ENCODE data around the gene LRRC49. TPM values are rescaled to one million over a fixed set of nuclear protein-coding genes. Genes with fewer than 3 reads are reported as not detected.

LRRC49 gene
- total RNA-seq, 1 experiment from 2014 or later = 7.4 TPM

- Histone ChIP-seq H3K4me1 (ENCODE audit: control insufficient read depth in 1 of 2, insufficient read depth in 2 of 2, low read length in 2 of 2) (no peaks in the 10 kb centered on the region), H3K36me3 (ENCODE audit: control insufficient read depth in 1 of 2, insufficient read depth in 2 of 2, low read length in 2 of 2) (no peaks in the 10 kb centered on the region), H3K9me2 (ENCODE audit: insufficient read depth) (no peaks in the 10 kb centered on the region), H3K9me3 (ENCODE audit: control insufficient read depth in 1 of 2, insufficient read depth in 1 of 2, low read depth in 1 of 2, low read length in 2 of 2) (no peaks in the 10 kb centered on the region), H4K20me1 (ENCODE audit: insufficient read depth) (no peaks in the 10 kb centered on the region), H3K4me2 (ENCODE audit: low read length) (no peak overlapping the region), H3K27me3 (ENCODE audit: insufficient read depth, low read length) (no peaks in the 10 kb centered on the region), H3K27ac (ENCODE audit: low read depth, low read length) (no peak overlapping the region), H3K9ac (ENCODE audit: low read length) (no peak overlapping the region), H3K79me2 (ENCODE audit: insufficient read depth, low read length) (no peaks in the 10 kb centered on the region), H3K4me3 (replicated peaks in 1 of 2; ENCODE audit: low read depth in 1 of 2, low read length in 2 of 2) (no peak overlapping the region), H2AFZ (ENCODE audit: low read depth, low read length, poor library complexity, severe bottlenecking) (no peak overlapping the region)
- POLR2A ChIA-PET = no interaction called here
- TF ChIP-seq, protein P1, sequence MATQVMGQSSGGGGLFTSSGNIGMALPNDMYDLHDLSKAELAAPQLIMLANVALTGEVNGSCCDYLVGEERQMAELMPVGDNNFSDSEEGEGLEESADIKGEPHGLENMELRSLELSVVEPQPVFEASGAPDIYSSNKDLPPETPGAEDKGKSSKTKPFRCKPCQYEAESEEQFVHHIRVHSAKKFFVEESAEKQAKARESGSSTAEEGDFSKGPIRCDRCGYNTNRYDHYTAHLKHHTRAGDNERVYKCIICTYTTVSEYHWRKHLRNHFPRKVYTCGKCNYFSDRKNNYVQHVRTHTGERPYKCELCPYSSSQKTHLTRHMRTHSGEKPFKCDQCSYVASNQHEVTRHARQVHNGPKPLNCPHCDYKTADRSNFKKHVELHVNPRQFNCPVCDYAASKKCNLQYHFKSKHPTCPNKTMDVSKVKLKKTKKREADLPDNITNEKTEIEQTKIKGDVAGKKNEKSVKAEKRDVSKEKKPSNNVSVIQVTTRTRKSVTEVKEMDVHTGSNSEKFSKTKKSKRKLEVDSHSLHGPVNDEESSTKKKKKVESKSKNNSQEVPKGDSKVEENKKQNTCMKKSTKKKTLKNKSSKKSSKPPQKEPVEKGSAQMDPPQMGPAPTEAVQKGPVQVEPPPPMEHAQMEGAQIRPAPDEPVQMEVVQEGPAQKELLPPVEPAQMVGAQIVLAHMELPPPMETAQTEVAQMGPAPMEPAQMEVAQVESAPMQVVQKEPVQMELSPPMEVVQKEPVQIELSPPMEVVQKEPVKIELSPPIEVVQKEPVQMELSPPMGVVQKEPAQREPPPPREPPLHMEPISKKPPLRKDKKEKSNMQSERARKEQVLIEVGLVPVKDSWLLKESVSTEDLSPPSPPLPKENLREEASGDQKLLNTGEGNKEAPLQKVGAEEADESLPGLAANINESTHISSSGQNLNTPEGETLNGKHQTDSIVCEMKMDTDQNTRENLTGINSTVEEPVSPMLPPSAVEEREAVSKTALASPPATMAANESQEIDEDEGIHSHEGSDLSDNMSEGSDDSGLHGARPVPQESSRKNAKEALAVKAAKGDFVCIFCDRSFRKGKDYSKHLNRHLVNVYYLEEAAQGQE (IDR thresholded peaks at IDR 0.05; ENCODE audit: low read depth) = no peak
- TF ChIP-seq EZH2 (IDR thresholded peaks at IDR 0.05) (no peak), CEBPB (IDR thresholded peaks at IDR 0.05; ENCODE audit: low read depth) (no peak), EZH2phosphoT487 (IDR thresholded peaks at IDR 0.05; ENCODE audit: borderline replicate concordance) (no peak), RAD21 (IDR thresholded peaks at IDR 0.05; ENCODE audit: low read depth) (no peak), ZNF274 (IDR thresholded peaks at IDR 0.05; ENCODE audit: low read depth, low read length) (no peak), YY1 (IDR thresholded peaks at IDR 0.05; ENCODE audit: extremely low read depth, insufficient replicate concordance, low read depth, low read length) (no peak), FOSL1 (IDR thresholded peaks at IDR 0.05; ENCODE audit: low read depth) (no peak), ATF3 (IDR thresholded peaks at IDR 0.05) (no peak)
- TF ChIP-seq, protein P2, sequence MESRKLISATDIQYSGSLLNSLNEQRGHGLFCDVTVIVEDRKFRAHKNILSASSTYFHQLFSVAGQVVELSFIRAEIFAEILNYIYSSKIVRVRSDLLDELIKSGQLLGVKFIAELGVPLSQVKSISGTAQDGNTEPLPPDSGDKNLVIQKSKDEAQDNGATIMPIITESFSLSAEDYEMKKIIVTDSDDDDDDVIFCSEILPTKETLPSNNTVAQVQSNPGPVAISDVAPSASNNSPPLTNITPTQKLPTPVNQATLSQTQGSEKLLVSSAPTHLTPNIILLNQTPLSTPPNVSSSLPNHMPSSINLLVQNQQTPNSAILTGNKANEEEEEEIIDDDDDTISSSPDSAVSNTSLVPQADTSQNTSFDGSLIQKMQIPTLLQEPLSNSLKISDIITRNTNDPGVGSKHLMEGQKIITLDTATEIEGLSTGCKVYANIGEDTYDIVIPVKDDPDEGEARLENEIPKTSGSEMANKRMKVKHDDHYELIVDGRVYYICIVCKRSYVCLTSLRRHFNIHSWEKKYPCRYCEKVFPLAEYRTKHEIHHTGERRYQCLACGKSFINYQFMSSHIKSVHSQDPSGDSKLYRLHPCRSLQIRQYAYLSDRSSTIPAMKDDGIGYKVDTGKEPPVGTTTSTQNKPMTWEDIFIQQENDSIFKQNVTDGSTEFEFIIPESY (IDR thresholded peaks at IDR 0.05; ENCODE audit: extremely low read depth, insufficient replicate concordance, low read length) = no peak
- TF ChIP-seq, protein P3, sequence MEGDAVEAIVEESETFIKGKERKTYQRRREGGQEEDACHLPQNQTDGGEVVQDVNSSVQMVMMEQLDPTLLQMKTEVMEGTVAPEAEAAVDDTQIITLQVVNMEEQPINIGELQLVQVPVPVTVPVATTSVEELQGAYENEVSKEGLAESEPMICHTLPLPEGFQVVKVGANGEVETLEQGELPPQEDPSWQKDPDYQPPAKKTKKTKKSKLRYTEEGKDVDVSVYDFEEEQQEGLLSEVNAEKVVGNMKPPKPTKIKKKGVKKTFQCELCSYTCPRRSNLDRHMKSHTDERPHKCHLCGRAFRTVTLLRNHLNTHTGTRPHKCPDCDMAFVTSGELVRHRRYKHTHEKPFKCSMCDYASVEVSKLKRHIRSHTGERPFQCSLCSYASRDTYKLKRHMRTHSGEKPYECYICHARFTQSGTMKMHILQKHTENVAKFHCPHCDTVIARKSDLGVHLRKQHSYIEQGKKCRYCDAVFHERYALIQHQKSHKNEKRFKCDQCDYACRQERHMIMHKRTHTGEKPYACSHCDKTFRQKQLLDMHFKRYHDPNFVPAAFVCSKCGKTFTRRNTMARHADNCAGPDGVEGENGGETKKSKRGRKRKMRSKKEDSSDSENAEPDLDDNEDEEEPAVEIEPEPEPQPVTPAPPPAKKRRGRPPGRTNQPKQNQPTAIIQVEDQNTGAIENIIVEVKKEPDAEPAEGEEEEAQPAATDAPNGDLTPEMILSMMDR (IDR thresholded peaks at IDR 0.05 in 2 of 3, conservative IDR thresholded peaks at IDR 0.05 in 1 of 3; ENCODE audit: borderline replicate concordance in 1 of 3, insufficient read depth in 1 of 3, low read depth in 2 of 3, low read length in 2 of 3) = no peak
- intact Hi-C loops (cut with micrococcal nuclease) = no loop called here
- no TSS peak for BruUV-seq (replicated peaks)
- CTCF ChIA-PET = no interaction called here
- RAD21 ChIA-PET (ENCODE audit: low non-redundant PET in 1 of 2, low total read pairs in 2 of 2, uncharacterized antibody in 2 of 2, unreplicated experiment in 2 of 2) = no interaction called here
- ATAC-seq (no peak), DNase-seq (ENCODE audit: low read depth, low spot score) (no peak)
These were observed 188.1 kb downstream of the LRRC49 start for GRCh38 chr15:71080705-71081104.
